Testis (tissue), 3 donors: Measurements from ENCODE around the gene CGB2. TPM values are rescaled to one million over a fixed set of nuclear protein-coding genes. Genes with fewer than 3 reads are reported as not detected.
"Not testable (repeated sequence)": the region's sequence is repeated elsewhere in the genome, so short reads cannot be mapped to it uniquely, and the experiment has no call there.

Experiments used
- DNase-seq: peaks from one replicate; pipeline ENCODE4 v3.0.0-alpha.2; 2019
- H3K27ac ChIP-seq, 2 donors: fragments of 200-600 bp; sonication (generic); one replicate each; pipeline ENCODE4 v1.5.1; 2019
- H3K27me3 ChIP-seq: fragments of 200-600 bp; sonication (generic); one replicate; pipeline ENCODE4 v1.5.1; 2019
- H3K36me3 ChIP-seq: fragments of 200-600 bp; sonication (generic); one replicate; pipeline ENCODE4 v1.5.1; 2017; ENCODE audit warnings: low read depth; ENCODE audit errors: missing control alignments
- H3K4me1 ChIP-seq: fragments of 200-600 bp; sonication (generic); one replicate; pipeline ENCODE4 v1.5.1; 2019
- H3K4me3 ChIP-seq, 2 donors: fragments of 200-600 bp; sonication (generic); one replicate each; pipeline ENCODE4 v1.5.1; 2017 to 2019
- H3K9me3 ChIP-seq: fragments of 200-600 bp; sonication (generic); one replicate; pipeline ENCODE4 v1.5.1; 2017
- POLR2A ChIP-seq: fragments of 450-650 bp; IDR thresholded peaks from one replicate; pipeline ENCODE4 v1.6.1; 2017; ENCODE audit warnings: antibody characterized with exemption, mild to moderate bottlenecking, moderate library complexity
- WGBS, 2 donors: methylation state at CpG; one replicate each; pipeline ENCODE4 v1.1.5; 2018; 5-methylcytosine and 5-hydroxymethylcytosine counted together
- intact Hi-C: fragments of 100-400 bp; cut with DNase I; formaldehyde crosslinking; loops from one replicate; pipeline ENCODE4 v1.15.1; 2023; ENCODE audit warnings: low total_unique reads
- polyA plus RNA-seq: library from polyadenylated mRNA; stranded (reverse); fragments of 350-450 nt; fragmentation: Illumina TruSeq; extraction: RNeasy Lipid Tissue Mini Kit (QIAGEN cat#74804); gene quantifications from one replicate; pipeline ENCODE4 v1.2.3, GENCODE V29; 2014; ENCODE audit warnings: low read depth, low replicate concordance; ENCODE audit not compliant: insufficient read depth
- total RNA-seq, 2 donors: library from RNA; depleted of rRNA; stranded (reverse); fragments of >200 nt; gene quantifications; one replicate each; pipeline ENCODE4 v1.2.3, GENCODE V29; 2016
- TF ChIP-seq, protein P1 (sequence below), 3 experiments: fragments of 450-650 bp in 2 of 3; fragments of 200-600 bp in 1 of 3; sonication (generic) in 1 of 3; IDR thresholded peaks; one replicate each; pipeline ENCODE4 v1.5.1; 2016 to 2019; ENCODE audit warnings: antibody characterized with exemption in 3 of 3, mild to moderate bottlenecking in 2 of 3, moderate library complexity in 1 of 3

CGB2 gene
- total and polyA plus RNA-seq, 3 donors from 2014 or later = 0.99 to 3.6 (median 2.5) TPM

GRCh38 chr19:49022116-49022515 is 9.6 kb upstream of the CGB2 start:
- Histone ChIP-seq H3K36me3 (no peaks in the 10 kb centered on the region), H3K27me3 (no peaks in the 10 kb centered on the region), H3K9me3 (no peaks in the 10 kb centered on the region), H3K27ac (no peak overlapping the region), H3K4me3 (no peak overlapping the region), H3K4me1 (peaks cover 16% of the 10 kb centered on the region)
- intact Hi-C loops = no loop called here
- DNase-seq = no peak
- TF ChIP-seq, protein P1, sequence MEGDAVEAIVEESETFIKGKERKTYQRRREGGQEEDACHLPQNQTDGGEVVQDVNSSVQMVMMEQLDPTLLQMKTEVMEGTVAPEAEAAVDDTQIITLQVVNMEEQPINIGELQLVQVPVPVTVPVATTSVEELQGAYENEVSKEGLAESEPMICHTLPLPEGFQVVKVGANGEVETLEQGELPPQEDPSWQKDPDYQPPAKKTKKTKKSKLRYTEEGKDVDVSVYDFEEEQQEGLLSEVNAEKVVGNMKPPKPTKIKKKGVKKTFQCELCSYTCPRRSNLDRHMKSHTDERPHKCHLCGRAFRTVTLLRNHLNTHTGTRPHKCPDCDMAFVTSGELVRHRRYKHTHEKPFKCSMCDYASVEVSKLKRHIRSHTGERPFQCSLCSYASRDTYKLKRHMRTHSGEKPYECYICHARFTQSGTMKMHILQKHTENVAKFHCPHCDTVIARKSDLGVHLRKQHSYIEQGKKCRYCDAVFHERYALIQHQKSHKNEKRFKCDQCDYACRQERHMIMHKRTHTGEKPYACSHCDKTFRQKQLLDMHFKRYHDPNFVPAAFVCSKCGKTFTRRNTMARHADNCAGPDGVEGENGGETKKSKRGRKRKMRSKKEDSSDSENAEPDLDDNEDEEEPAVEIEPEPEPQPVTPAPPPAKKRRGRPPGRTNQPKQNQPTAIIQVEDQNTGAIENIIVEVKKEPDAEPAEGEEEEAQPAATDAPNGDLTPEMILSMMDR (IDR thresholded peaks at IDR 0.05) = no peak
- TF ChIP-seq POLR2A = no peak
- WGBS, 2 donors = 90 to 94% methylated on average over 9 of the region's 9 CpGs

GRCh38 chr19:49024233-49024632 is 7.5 kb upstream of the CGB2 start, which contains the start of gene CGB3:
CGB3 (minus strand) TSS chr19:49024333; CDS start chr19:49023971, 362 bp downstream.
- DNase-seq, H3K9me3 ChIP-seq, H3K4me1 ChIP-seq, H3K4me3 ChIP-seq, intact Hi-C loops, H3K36me3 ChIP-seq, H3K27me3 ChIP-seq, H3K27ac ChIP-seq: not testable (repeated sequence)
- 85% methylated on average over 13 of the region's 15 CpGs; no CpG with 5 or more reads in 1 of the 2 donors for WGBS, 2 donors

- H3K27ac ChIP-seq, H3K9me3 ChIP-seq, H3K4me3 ChIP-seq, intact Hi-C loops, DNase-seq, H3K27me3 ChIP-seq, H3K4me1 ChIP-seq, H3K36me3 ChIP-seq: not testable (repeated sequence)
- WGBS, 2 donors = 94 to 97% methylated on average over 3 to 4 of the region's 6 CpGs
Observed at GRCh38 chr19:49025088-49025487, 6.6 kb upstream of the CGB2 start.

DNA sequence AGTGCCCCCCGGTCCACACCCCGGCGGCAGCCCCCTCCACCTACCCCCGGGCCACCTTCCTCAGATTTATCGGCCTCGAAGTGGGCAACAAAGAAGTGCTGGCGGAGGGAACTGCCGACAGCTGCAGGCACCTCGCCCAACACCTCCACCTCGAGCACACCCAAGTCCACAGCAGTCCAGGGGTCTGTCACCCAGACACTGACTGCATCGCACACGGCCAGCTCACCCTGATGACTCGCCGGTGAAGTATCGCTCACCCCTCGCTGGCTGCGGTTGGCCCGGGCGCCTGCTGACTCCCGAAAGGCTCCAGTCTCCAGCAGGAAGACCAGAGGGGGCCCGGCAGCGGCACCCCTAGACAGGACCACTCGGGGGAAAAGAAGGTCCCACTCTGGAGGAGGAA is 6.1 kb upstream of the CGB2 start:
- H3K4me1 ChIP-seq, H3K36me3 ChIP-seq, H3K4me3 ChIP-seq, H3K9me3 ChIP-seq, H3K27ac ChIP-seq, DNase-seq, H3K27me3 ChIP-seq, intact Hi-C loops: not testable (repeated sequence)
- WGBS, 2 donors = 87 to 90% methylated on average over 13 to 23 of the region's 23 CpGs

DNA sequence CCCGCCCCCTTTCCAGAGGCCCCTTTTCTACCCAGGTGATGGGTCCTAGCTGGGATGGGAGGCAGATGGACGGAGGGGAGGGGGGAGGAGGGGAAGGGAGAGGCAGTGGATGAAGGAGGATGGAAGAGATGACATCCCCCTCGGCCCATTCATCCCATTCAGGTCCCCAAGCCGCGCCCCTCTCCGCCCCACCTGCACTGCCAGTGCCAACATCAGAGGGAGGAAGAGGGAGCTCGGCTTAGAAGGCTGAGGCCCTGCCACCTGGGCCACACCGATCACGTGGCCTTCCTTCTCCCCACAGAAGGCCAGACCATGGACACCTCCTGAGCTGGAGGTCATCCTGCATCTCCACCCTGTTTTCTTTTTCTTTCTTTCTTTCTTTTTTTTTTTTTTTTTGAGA is 3.0 kb upstream of the CGB2 start:
- DNase-seq, H3K4me3 ChIP-seq, H3K4me1 ChIP-seq, intact Hi-C loops, H3K27me3 ChIP-seq, H3K27ac ChIP-seq, H3K9me3 ChIP-seq, H3K36me3 ChIP-seq: not testable (repeated sequence)
- WGBS, 2 donors = 74 to 86% methylated on average over 8 to 9 of the region's 9 CpGs

GRCh38 chr19:49029749-49030148 is 1.9 kb upstream of the CGB2 start:
- intact Hi-C loops, H3K4me1 ChIP-seq, DNase-seq, H3K27me3 ChIP-seq, H3K4me3 ChIP-seq, H3K36me3 ChIP-seq, H3K27ac ChIP-seq, H3K9me3 ChIP-seq: not testable (repeated sequence)
- 91 to 94% methylated on average over 5 to 14 of the region's 14 CpGs for WGBS, 2 donors

GRCh38 chr19:49030323-49030722 is 1.4 kb upstream of the CGB2 start:
- H3K36me3 ChIP-seq, DNase-seq, H3K27me3 ChIP-seq, H3K4me1 ChIP-seq, H3K27ac ChIP-seq, intact Hi-C loops, H3K4me3 ChIP-seq, H3K9me3 ChIP-seq: not testable (repeated sequence)
- WGBS, 2 donors = 90 to 98% methylated on average over 4 to 6 of the region's 8 CpGs

DNA sequence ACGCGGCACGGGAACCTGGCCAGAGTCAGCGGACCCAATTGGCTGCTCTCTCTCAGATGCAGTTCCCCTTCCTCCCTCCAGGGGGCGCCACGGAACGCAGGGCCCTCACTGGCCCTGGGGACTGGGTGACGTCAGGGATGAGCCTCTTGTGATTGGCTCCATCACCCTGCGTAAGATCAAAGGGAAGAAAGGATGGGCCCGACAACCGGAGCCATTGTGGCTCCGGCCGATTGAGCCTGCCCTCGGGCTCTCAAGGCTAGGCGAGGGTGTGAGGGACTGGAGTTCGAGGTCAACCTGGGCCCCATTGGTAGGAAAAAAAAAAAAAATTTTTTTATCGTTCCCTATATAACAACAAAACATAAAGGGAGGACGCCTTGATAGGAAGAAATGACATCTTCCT is 5.1 kb downstream of the CGB2 start, which contains the start of gene CGB1:
Gene CGB1 (minus strand): TSS at position 81 of the 400 bp plus-strand sequence. CDS start 184 bp downstream, outside the sequence.
- H3K27me3 ChIP-seq, H3K9me3 ChIP-seq, H3K27ac ChIP-seq, H3K4me3 ChIP-seq, H3K4me1 ChIP-seq, H3K36me3 ChIP-seq, intact Hi-C loops: not testable (repeated sequence)
- 33 to 60% methylated on average over 18 of the region's 18 CpGs for WGBS, 2 donors
- DNase-seq = peak; percentile 83
- TF ChIP-seq, protein P1 (IDR thresholded peaks at IDR 0.05) = peak in 2 of 3 experiments; percentile 59 to 74

GRCh38 chr19:49038111-49038510 is 6.4 kb downstream of the CGB2 start:
- intact Hi-C loops, H3K27ac ChIP-seq, H3K27me3 ChIP-seq, DNase-seq, H3K9me3 ChIP-seq, H3K36me3 ChIP-seq, H3K4me3 ChIP-seq, H3K4me1 ChIP-seq: not testable (repeated sequence)
- WGBS, 2 donors = 88 to 89% methylated on average over 8 of the region's 8 CpGs

DNA sequence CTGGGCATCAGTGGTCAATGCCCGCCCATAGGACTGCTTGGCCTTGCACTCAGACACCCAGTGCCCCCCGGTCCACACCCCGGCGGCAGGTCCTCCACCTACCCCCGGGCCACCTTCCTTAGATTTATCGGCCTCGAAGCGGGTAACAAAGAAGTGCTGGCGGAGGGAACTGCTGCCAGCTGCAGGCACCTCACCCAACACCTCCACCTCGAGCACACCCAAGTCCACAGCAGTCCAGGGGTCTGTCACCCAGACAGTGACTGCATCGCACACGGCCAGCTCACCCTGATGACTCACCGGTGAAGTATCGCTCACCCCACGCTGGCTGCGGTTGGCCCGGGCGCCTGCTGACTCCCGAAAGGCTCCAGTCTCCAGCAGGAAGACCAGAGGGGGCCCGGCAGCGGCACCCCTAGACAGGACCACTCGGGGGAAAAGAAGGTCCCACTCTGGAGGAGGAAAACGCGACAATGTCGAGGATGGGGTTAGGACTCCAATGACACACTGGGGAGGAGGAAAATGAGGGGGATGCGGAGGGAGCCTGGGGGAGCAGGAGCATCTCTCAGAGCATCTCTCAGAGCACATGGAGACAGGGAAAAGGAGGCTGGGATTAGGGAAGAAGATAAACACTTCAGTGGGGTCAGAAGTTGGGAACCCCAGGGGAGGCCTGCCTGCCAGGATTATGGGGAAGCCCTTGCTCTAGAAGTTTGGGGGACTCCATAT is 7.0 kb downstream of the CGB2 start:
- 89 to 94% methylated on average over 22 to 26 of the region's 26 CpGs for WGBS, 2 donors
- H3K36me3 ChIP-seq, DNase-seq, H3K4me3 ChIP-seq, H3K27me3 ChIP-seq, H3K27ac ChIP-seq, H3K9me3 ChIP-seq, intact Hi-C loops, H3K4me1 ChIP-seq: not testable (repeated sequence)
